Calu3 (cell line): ENCODE data around the gene CTDP1. TPM values are rescaled to one million over a fixed set of nuclear protein-coding genes. Genes with fewer than 3 reads are reported as not detected.

ENCODE experiments used
- BruUV-seq: library from RNA; stranded (reverse); fragments of 400-500 nt; replicated peaks from 2 replicates; lab custom pipeline; 2021; lab: Mats Ljungman, UMichigan
- CTCF ChIA-PET: fragments of 300-600 bp; sonication (Branson Sonifier 250); formaldehyde crosslinking; loops from one replicate; lab custom pipeline; 2022; ENCODE audit warnings: antibody characterized with exemption; lab: Charles Lee
- DNase-seq: peaks from one replicate; pipeline ENCODE4 v3.0.0; 2022
- H3K27ac Mint-ChIP-seq: one replicate; pipeline ENCODE4 v1.8.0; 2022; ENCODE audit warnings: mixed read lengths; ENCODE audit not compliant: unreplicated experiment
- H3K27me3 Mint-ChIP-seq: one replicate; pipeline ENCODE4 v1.8.0; 2022; ENCODE audit warnings: mixed read lengths; ENCODE audit not compliant: unreplicated experiment
- H3K36me3 Mint-ChIP-seq: one replicate; pipeline ENCODE4 v1.8.0; 2022; ENCODE audit warnings: mild to moderate bottlenecking, moderate library complexity, mixed read lengths; ENCODE audit not compliant: insufficient read depth, unreplicated experiment
- H3K4me1 Mint-ChIP-seq: one replicate; pipeline ENCODE4 v1.8.0; 2022; ENCODE audit warnings: mild to moderate bottlenecking, low read depth, mixed read lengths; ENCODE audit not compliant: unreplicated experiment
- H3K4me3 Mint-ChIP-seq: one replicate; pipeline ENCODE4 v1.8.0; 2022; ENCODE audit warnings: mild to moderate bottlenecking, low read depth, moderate library complexity, mixed read lengths; ENCODE audit not compliant: unreplicated experiment
- H3K9me3 Mint-ChIP-seq: one replicate; pipeline ENCODE4 v1.8.0; 2022; ENCODE audit warnings: low read depth, mixed read lengths; ENCODE audit not compliant: unreplicated experiment
- intact Hi-C: fragments of 100-400 bp; cut with micrococcal nuclease; formaldehyde crosslinking; loops from one replicate; pipeline ENCODE4 v1.10.0; 2022; ENCODE audit not compliant: unreplicated experiment
- total RNA-seq: library from RNA; stranded (reverse); gene quantifications from 2 replicates; pipeline ENCODE4 v1.2.3, GENCODE V29; 2022
- TF ChIP-seq, protein P1 (sequence below): fragments of 200-600 bp; IDR thresholded peaks from one replicate; pipeline ENCODE4 v1.8.0; 2022; ENCODE audit warnings: antibody characterized with exemption; ENCODE audit not compliant: unreplicated experiment

The CTDP1 gene
- total RNA-seq, 1 experiment from 2014 or later = 15.6 TPM

DNA sequence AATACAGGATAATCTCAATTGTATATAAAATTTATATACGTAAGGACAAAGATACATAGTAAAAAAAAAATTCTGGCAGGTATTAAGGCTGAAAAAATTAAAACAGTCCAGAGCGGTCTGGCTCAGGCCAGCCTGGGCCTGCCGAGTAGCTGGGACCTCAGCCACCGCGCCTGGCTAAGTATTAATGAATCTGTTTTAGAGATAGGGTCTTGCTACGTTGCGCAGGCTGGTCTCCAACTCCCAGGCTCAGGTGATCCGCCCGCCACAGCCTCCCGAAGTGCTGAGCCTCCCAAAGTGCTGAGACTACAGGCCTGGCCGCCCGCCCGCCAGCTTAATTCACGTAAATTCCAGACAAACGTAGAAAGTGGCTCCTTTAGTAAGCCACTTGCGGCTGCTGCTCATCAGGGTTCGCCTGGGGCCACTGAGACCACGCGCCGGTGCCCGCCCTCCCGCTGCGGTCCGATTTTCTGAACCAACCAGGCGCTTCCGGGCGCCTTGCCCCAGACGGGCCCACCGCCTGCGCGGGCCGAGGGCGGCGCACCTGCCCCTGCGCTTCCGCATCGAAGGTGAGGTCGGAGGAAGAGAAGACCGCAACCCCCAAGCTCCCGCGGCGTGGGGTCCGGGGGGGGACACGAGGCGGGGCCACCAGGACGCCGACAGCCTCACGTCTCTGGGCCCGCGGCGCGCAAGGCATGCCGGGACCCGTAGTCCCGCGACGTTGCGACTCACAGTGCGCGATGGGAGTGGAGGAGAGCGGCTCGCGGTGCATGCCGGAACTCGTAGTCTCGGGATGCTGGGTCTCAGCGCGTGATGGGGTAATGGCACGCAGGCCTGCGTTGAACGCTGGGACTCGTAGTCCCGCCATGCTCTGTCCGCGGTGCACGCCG lies 695 bp upstream of the CTDP1 start:
- peak overlapping the region; percentile 82 for H3K27ac Mint-ChIP-seq
- intact Hi-C loops = no loop called here
- TF ChIP-seq, protein P1, sequence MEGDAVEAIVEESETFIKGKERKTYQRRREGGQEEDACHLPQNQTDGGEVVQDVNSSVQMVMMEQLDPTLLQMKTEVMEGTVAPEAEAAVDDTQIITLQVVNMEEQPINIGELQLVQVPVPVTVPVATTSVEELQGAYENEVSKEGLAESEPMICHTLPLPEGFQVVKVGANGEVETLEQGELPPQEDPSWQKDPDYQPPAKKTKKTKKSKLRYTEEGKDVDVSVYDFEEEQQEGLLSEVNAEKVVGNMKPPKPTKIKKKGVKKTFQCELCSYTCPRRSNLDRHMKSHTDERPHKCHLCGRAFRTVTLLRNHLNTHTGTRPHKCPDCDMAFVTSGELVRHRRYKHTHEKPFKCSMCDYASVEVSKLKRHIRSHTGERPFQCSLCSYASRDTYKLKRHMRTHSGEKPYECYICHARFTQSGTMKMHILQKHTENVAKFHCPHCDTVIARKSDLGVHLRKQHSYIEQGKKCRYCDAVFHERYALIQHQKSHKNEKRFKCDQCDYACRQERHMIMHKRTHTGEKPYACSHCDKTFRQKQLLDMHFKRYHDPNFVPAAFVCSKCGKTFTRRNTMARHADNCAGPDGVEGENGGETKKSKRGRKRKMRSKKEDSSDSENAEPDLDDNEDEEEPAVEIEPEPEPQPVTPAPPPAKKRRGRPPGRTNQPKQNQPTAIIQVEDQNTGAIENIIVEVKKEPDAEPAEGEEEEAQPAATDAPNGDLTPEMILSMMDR = no peak
- no peaks in the 10 kb centered on the region for H3K4me1 Mint-ChIP-seq
- no peaks in the 10 kb centered on the region for H3K9me3 Mint-ChIP-seq
- BruUV-seq = no TSS peak
- CTCF ChIA-PET = interaction anchor here (0.7 kb wide), 1 partner anchor 288 kb away, joined by 12 read pairs; no protein-coding TSS in a partner anchor
- DNase-seq = peak; percentile 94
- H3K27me3 Mint-ChIP-seq = no peaks in the 10 kb centered on the region
- H3K4me3 Mint-ChIP-seq = peak overlapping the region; percentile 77
- H3K36me3 Mint-ChIP-seq = peaks cover 27% of the 10 kb centered on the region

DNA sequence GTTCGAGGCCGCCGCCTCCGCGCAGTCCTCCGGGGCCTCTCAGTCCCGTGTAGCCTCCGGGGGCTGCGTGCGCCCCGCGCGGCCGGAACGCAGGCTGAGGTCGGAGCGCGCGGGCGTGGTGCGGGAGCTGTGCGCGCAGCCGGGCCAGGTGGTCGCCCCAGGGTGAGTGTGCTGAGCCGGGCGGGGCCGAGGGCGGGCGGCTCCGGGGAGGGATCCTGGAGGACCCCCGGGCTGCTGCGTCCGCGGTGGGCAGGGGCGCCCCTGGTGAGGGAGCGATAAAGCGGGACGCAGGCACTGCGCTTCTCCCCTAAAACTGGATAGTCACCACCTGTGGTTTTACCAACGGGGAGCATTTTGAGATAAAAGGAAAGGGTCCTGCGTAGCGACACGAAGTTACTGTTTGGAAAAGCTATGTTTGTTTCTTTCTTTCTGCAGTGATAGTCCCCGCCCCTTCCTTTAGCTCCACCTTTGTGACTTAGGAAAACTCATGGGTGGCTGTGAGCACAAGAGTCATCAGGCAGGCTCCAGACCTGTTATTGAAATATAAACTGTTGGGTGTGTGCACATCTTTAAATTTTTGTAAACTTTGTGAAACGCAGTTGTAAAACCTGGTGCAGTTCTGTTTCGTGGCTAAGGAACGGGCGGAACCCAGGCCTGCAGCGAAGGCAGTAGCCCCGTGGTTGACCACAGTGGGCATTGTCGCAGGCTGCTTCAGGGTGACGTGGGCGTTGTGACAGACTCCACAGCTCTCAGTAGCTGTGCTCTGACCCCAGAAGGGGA lies 687 bp downstream of the CTDP1 start:
- Mint-ChIP-seq H3K36me3 (peaks cover 27% of the 10 kb centered on the region), H3K9me3 (no peaks in the 10 kb centered on the region), H3K4me1 (no peaks in the 10 kb centered on the region), H3K27ac (peak overlapping the region; percentile 61), H3K4me3 (peak overlapping the region; percentile 77), H3K27me3 (no peaks in the 10 kb centered on the region)
- BruUV-seq = TSS peak; percentile 45
- DNase-seq = peak; percentile 20
- intact Hi-C loops = loop anchor here (2.0 kb wide), 1 partner anchor 281 kb away; no protein-coding TSS in a partner anchor
- CTCF ChIA-PET = no interaction called here
- TF ChIP-seq, protein P1 = no peak

GRCh38 chr18:79680891-79681339 lies 1.3 kb downstream of the CTDP1 start:
- Mint-ChIP-seq H3K4me3 (peak overlapping the region; percentile 77), H3K4me1 (no peaks in the 10 kb centered on the region), H3K27me3 (no peaks in the 10 kb centered on the region), H3K36me3 (peaks cover 27% of the 10 kb centered on the region), H3K9me3 (no peaks in the 10 kb centered on the region), H3K27ac (peak overlapping the region; percentile 61)
- intact Hi-C loops = loop anchor here (2.0 kb wide), 1 partner anchor 280 kb away; no protein-coding TSS in a partner anchor
- TF ChIP-seq, protein P1 = no peak
- DNase-seq = no peak
- CTCF ChIA-PET = no interaction called here
- BruUV-seq = no TSS peak
